ENCODE measurements around the gene ZNF530.

The ZNF530 gene

DNA sequence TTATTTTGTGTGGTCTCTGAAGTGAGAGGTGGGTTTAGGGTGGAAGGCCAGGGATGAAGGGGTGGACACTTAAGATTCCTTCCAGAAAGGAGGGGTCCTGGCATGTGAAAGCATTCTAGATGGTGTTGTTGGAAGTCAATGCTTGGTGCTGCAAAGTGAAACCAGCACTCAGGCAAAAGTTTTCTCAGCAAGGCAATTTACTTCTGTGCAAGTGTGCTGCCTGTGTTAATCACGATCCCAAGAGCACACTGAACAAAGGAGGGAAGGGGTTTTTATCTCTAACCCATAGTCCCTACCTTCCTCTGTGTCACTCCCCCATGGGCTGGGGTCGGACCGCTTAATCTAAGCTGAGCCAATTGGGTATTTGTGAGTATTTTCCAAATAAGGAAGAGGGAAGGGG is 15.7 kb downstream of the ZNF530 start:
- no peak for DNase-seq

DNA sequence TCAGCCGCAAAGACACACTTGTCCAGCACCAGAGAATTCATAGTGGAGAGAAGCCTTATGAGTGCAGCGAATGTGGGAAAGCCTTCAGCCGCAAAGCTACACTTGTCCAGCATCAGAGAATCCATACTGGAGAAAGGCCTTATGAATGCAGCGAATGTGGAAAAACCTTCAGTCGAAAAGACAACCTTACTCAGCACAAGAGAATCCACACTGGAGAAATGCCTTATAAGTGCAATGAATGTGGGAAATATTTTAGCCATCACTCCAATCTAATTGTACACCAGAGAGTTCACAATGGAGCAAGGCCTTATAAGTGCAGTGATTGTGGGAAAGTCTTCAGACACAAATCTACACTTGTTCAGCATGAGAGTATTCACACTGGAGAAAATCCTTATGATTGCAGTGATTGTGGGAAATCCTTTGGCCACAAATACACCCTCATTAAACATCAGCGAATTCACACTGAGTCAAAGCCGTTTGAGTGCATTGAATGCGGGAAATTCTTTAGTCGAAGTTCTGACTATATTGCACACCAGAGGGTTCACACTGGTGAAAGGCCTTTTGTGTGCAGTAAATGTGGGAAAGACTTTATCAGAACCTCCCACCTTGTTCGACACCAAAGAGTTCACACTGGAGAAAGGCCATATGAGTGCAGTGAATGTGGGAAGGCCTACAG is 21.1 kb downstream of the ZNF530 start:
- no peak for DNase-seq

DNA sequence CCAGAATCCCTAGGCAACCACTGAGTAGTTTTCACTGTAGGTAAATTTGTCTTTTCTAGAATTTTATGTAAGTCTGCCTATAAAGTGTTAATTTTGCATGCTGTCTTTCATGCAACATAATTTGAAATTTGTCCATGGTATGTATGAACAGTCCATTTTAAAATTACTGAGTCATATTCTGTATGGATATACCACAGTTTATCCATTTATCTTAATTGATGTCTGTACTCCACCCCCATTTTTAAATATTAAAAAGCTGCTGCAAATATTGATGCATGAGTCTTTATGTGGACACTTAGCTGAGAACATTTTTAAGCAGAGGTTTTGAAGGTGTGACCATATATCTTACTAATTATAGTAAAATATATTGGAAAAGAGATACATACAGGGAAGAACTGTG is 23.4 kb downstream of the ZNF530 start:
- DNase-seq, result no peak

DNA sequence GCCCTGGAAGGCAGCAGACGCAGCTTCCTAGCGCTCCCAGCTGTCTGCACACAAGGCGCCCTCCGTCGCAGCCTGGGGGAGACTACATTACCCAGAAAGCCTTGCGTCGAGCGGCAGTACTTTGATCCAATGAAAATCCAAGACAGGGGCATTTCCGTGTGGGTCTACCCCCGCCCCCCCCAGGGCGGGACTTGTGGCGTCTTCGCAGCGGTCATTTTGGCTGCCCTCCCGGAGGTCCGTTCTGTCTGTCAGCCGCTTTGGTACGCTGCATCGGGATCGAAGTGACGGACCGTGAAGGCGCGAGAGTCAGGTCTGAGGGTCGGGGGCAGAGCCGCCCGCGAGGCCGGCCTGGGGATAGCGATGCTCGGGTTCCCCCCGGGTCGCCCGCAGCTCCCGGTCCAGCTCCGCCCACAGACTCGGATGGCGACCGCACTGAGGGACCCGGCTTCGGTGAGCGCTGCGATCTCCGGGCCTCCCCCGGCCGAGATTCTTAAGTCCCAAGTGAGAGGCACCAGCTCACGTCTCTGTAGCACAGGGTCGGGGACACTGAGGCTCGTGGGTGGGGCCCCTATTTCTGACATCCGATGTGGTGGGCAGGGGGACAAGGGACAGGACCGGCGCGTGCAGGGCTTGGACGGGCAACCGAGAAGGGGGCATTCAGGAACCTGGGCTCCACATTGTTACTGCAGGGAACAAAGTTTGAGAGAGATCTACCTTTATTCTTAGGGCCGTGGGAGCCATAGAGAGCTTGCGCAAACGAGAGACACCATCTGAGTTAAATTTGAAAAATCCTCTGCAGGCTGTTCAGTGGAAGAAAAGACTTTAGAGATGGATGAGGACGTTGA is 33.5 kb downstream of the ZNF530 start, which contains the start of gene ZNF211:
Gene ZNF211, plus strand, starts transcription at position 182 of the 845 bp plus-strand sequence. Its CDS starts 179 bp downstream, at position 361.
- DNase-seq, result peak; percentile 42

- no peak for DNase-seq
These were observed 34.1 kb downstream of the ZNF530 start for GRCh38 chr19:57633832-57634131.

DNA sequence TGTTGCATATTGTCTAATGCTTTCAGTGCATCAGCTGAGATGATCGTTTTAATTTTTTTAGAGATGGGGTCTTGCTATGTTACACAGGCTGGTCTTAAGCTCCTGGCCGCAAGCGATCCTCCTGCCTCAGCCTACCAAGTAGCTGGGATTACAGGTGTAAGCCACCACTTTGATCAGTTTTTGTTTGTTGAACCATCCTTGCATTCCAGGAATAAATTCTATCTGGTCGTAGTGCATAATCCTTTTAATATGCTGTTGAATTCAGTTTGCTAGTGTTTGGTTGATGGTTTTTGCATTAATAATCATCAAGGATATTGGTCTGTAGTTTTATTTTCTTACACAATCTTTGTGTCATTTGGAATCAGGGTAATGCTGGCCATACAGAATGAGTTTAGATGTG is 37.7 kb downstream of the ZNF530 start:
- DNase-seq, result no peak

GRCh38 chr19:57641715-57642234 is 42.1 kb downstream of the ZNF530 start:
- DNase-seq, result no peak

DNA sequence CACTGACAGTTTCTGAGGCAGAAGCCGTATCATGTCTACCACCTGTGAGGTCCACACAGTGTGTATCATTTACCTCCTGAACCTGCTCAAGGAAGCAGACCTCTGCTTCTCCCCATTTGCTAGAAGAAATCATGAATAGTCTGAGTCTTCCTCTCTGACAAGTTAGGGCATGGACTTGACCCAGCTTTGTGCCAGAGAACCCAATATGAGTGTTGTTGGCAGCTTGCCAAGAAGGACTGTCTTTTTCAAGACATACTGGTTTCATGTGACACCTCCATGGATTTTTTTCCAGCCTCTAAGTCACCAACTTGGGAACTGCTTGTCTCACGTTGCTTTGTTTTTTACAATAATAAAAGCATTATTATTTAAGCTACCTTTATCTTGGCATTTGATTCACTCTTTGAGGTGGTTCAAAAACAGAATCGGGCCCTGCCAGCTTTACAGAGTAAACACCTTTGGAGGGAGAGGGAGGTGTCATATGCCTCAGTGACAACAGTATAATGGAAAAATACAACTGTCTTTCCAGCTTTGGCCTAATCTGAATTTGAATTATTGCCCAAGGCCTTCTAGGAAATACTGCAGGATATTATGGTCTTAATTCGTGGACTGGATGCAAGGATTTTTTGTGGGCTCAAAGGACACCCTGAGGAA is 42.8 kb downstream of the ZNF530 start:
- no peak for DNase-seq

GRCh38 chr19:57643734-57644133 is 44.0 kb downstream of the ZNF530 start:
- no peak for DNase-seq

DNA sequence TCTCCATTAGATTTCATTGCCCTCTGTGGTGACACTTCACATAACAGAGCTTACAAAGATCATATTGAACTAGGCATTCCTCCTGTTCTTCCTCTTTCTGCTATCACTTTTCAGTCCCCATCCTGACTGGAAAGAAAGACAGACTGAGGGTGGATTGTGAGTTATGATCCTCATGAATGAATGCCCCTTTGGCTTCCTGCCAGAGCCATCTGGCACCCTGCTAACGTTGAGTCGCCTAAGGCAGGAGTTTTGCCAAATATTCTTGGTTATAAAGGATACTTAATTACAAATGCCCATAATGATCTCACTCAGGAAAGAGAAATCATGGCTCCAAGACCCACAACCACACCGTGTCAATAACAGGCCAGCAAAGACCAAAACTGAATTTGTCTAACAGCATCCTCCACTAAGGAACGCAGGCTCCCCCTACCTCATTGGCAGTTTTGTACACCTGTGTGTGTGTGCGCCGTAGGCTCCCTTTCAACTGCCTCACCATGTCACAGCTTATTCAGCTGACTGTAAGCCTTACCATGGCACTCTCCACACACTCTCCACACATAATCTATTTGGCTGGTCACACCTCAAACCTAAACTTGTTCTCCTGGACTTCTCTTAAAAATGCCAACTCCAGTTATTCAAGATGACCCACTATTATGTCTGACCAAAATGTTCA is 48.8 kb downstream of the ZNF530 start:
- no peak for DNase-seq

DNA sequence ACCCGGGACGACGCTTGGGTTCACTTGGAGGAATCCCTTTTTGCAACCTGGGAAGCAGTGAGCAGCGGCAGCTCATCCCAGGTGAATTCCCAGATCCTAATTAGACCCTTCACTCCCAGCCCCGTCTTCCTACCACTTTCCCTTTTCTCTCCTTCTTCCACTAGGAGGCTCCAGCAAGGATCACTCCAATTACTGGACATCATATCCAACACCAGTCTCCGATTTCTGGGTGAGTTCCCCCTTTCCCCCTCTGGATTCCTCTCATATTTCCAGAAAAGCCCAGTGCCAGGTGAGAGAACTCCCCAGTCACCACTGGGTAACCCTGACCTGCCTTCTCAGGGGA is 51.9 kb downstream of the ZNF530 start:
- no peak for DNase-seq

GRCh38 chr19:57653689-57654088 is 54.0 kb downstream of the ZNF530 start:
- DNase-seq, result no peak

GRCh38 chr19:57655443-57655842 is 55.8 kb downstream of the ZNF530 start:
- DNase-seq, result no peak

GRCh38 chr19:57656346-57656745 is 56.7 kb downstream of the ZNF530 start:
- no peak for DNase-seq

All from GOT3 (cell line).